ENCODE results near the gene CASK.

The CASK gene

DNA sequence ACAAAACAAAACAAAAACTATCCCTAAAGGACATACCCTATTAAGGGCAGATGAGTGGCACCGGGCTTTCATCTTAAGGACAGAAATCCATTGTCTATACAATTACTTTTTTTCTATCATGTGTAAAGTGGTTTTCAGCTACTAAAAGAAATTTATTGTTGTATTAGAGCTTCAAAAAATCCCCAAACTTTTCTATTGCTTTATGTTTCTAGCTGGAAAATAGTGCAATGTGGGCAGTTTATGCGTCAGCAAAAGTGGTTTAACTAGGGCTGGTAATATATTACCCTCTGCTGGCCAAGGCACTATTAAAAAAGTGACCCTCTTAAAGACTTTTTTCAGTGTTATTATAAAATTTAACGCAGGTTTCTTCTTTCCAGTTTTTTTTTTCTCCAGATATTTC, 214.9 kb downstream of the CASK start:
- ATAC-seq = no peak
- TF ChIP-seq, protein P1, sequence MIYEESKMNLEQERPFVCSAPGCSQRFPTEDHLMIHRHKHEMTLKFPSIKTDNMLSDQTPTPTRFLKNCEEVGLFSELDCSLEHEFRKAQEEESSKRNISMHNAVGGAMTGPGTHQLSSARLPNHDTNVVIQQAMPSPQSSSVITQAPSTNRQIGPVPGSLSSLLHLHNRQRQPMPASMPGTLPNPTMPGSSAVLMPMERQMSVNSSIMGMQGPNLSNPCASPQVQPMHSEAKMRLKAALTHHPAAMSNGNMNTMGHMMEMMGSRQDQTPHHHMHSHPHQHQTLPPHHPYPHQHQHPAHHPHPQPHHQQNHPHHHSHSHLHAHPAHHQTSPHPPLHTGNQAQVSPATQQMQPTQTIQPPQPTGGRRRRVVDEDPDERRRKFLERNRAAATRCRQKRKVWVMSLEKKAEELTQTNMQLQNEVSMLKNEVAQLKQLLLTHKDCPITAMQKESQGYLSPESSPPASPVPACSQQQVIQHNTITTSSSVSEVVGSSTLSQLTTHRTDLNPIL (CRISPR knock-in tag; IDR thresholded peaks at IDR 0.05; ENCODE audit: low read depth) = no peak
- TF ChIP-seq ZNF70 (CRISPR knock-in tag; IDR thresholded peaks at IDR 0.05) (no peak), BACH2 (CRISPR knock-in tag; IDR thresholded peaks at IDR 0.05; ENCODE audit: borderline replicate concordance) (no peak), ZNF565 (CRISPR knock-in tag; conservative IDR thresholded peaks at IDR 0.05; ENCODE audit: low read depth) (no peak), CSDC2 (CRISPR knock-in tag; IDR thresholded peaks at IDR 0.05) (no peak), RARB (CRISPR knock-in tag; IDR thresholded peaks at IDR 0.05) (no peak), ISL1 (CRISPR knock-in tag; IDR thresholded peaks at IDR 0.05) (no peak), ZFP30 (CRISPR knock-in tag; IDR thresholded peaks at IDR 0.05) (no peak), ZFP3 (CRISPR knock-in tag; IDR thresholded peaks at IDR 0.05) (no peak), TOX (CRISPR knock-in tag; IDR thresholded peaks at IDR 0.05; ENCODE audit: borderline replicate concordance) (no peak), SNAI2 (CRISPR knock-in tag; IDR thresholded peaks at IDR 0.05) (no peak), TCF4 (CRISPR knock-in tag; IDR thresholded peaks at IDR 0.05; ENCODE audit: borderline replicate concordance) (no peak), ESRRG (CRISPR knock-in tag; IDR thresholded peaks at IDR 0.05) (no peak)
- TF ChIP-seq, protein P2, sequence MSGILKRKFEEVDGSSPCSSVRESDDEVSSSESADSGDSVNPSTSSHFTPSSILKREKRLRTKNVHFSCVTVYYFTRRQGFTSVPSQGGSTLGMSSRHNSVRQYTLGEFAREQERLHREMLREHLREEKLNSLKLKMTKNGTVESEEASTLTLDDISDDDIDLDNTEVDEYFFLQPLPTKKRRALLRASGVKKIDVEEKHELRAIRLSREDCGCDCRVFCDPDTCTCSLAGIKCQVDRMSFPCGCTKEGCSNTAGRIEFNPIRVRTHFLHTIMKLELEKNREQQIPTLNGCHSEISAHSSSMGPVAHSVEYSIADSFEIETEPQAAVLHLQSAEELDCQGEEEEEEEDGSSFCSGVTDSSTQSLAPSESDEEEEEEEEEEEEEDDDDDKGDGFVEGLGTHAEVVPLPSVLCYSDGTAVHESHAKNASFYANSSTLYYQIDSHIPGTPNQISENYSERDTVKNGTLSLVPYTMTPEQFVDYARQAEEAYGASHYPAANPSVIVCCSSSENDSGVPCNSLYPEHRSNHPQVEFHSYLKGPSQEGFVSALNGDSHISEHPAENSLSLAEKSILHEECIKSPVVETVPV (CRISPR knock-in tag; IDR thresholded peaks at IDR 0.05) = no peak
- TF ChIP-seq, protein P3, sequence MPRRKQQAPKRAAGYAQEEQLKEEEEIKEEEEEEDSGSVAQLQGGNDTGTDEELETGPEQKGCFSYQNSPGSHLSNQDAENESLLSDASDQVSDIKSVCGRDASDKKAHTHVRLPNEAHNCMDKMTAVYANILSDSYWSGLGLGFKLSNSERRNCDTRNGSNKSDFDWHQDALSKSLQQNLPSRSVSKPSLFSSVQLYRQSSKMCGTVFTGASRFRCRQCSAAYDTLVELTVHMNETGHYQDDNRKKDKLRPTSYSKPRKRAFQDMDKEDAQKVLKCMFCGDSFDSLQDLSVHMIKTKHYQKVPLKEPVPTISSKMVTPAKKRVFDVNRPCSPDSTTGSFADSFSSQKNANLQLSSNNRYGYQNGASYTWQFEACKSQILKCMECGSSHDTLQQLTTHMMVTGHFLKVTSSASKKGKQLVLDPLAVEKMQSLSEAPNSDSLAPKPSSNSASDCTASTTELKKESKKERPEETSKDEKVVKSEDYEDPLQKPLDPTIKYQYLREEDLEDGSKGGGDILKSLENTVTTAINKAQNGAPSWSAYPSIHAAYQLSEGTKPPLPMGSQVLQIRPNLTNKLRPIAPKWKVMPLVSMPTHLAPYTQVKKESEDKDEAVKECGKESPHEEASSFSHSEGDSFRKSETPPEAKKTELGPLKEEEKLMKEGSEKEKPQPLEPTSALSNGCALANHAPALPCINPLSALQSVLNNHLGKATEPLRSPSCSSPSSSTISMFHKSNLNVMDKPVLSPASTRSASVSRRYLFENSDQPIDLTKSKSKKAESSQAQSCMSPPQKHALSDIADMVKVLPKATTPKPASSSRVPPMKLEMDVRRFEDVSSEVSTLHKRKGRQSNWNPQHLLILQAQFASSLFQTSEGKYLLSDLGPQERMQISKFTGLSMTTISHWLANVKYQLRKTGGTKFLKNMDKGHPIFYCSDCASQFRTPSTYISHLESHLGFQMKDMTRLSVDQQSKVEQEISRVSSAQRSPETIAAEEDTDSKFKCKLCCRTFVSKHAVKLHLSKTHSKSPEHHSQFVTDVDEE (CRISPR knock-in tag; IDR thresholded peaks at IDR 0.05) = no peak
- TF ChIP-seq, protein P4, sequence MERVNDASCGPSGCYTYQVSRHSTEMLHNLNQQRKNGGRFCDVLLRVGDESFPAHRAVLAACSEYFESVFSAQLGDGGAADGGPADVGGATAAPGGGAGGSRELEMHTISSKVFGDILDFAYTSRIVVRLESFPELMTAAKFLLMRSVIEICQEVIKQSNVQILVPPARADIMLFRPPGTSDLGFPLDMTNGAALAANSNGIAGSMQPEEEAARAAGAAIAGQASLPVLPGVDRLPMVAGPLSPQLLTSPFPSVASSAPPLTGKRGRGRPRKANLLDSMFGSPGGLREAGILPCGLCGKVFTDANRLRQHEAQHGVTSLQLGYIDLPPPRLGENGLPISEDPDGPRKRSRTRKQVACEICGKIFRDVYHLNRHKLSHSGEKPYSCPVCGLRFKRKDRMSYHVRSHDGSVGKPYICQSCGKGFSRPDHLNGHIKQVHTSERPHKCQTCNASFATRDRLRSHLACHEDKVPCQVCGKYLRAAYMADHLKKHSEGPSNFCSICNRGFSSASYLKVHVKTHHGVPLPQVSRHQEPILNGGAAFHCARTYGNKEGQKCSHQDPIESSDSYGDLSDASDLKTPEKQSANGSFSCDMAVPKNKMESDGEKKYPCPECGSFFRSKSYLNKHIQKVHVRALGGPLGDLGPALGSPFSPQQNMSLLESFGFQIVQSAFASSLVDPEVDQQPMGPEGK (CRISPR knock-in tag; IDR thresholded peaks at IDR 0.05; ENCODE audit: borderline replicate concordance) = no peak

DNA sequence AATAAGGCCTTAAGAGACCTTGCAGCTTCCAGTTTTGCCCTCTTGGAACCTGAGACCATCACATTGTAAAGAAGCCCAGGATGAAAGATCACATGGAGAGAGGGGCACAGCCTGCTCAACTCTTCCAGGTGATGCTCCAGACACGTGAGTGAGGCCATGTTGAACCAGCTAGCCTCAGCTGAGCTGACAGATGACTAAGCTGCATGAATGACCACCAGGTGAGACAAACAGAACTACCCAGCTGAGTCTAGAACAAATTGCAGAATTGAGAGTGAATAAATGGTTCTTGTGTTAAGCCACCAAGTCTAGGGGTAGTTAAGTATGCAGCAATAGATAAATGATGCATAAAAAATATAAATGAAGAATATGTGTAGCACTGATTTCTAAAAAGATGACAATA, 216.1 kb downstream of the CASK start:
- TF ChIP-seq ZFP30 (CRISPR knock-in tag; IDR thresholded peaks at IDR 0.05) (no peak), BACH2 (CRISPR knock-in tag; IDR thresholded peaks at IDR 0.05; ENCODE audit: borderline replicate concordance) (no peak), SNAI2 (CRISPR knock-in tag; IDR thresholded peaks at IDR 0.05) (no peak), ISL1 (CRISPR knock-in tag; IDR thresholded peaks at IDR 0.05) (no peak), RARB (CRISPR knock-in tag; IDR thresholded peaks at IDR 0.05) (no peak), ZNF565 (CRISPR knock-in tag; conservative IDR thresholded peaks at IDR 0.05; ENCODE audit: low read depth) (no peak), ZFP3 (CRISPR knock-in tag; IDR thresholded peaks at IDR 0.05) (no peak)
- ATAC-seq = no peak

DNA sequence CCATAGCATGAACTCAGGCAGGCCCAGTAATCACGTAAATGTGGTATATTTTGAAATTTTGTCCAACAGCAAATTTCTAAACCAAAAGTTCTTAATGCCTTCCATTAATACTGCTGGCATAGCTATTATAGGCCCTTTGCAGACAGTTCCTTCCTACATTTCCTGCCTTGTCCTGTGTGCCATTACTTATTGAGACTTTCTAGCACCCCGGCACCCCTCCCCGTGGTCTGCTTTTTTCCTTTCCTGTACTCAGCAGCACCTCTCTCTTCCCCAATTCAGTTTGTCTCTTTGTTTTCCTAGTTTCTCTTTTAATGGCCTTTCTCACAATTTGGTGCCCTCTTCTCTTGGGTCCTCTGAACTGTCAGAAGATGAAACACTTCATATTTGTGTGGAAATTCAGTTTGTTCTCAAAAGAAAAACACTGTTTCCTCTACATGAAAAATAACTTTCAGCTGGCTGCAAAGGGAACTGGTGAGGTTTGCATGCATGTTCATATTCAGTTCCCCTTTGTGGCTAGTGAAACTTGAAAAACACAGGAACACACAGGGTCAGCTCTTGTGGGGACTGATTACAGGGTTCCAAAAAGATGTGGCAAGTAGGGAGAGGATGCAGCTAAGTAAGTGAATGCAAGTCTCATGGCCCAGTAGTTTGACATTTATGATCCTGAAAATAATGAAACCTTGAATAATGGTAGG, 217.5 kb downstream of the CASK start:
- ATAC-seq = no peak
- TF ChIP-seq PPARA (CRISPR knock-in tag; IDR thresholded peaks at IDR 0.05; ENCODE audit: borderline replicate concordance) (no peak), GLIS3 (CRISPR knock-in tag; IDR thresholded peaks at IDR 0.05) (no peak), ZFP30 (CRISPR knock-in tag; IDR thresholded peaks at IDR 0.05) (no peak), SNAI2 (CRISPR knock-in tag; IDR thresholded peaks at IDR 0.05) (no peak), ZNF70 (CRISPR knock-in tag; IDR thresholded peaks at IDR 0.05) (no peak), ZC3H10 (CRISPR knock-in tag; IDR thresholded peaks at IDR 0.05) (no peak), BACH2 (CRISPR knock-in tag; IDR thresholded peaks at IDR 0.05; ENCODE audit: borderline replicate concordance) (no peak), ZNF8 (CRISPR knock-in tag; IDR thresholded peaks at IDR 0.05) (no peak), OSR1 (CRISPR knock-in tag; IDR thresholded peaks at IDR 0.05) (no peak), ZFP3 (CRISPR knock-in tag; IDR thresholded peaks at IDR 0.05) (no peak), CSDC2 (CRISPR knock-in tag; IDR thresholded peaks at IDR 0.05) (no peak), RARB (CRISPR knock-in tag; IDR thresholded peaks at IDR 0.05) (no peak), TCF4 (CRISPR knock-in tag; IDR thresholded peaks at IDR 0.05; ENCODE audit: borderline replicate concordance) (no peak)
- TF ChIP-seq, protein P2 (CRISPR knock-in tag; IDR thresholded peaks at IDR 0.05) = no peak
- TF ChIP-seq, protein P3 (CRISPR knock-in tag; IDR thresholded peaks at IDR 0.05) = no peak
- TF ChIP-seq, protein P5, sequence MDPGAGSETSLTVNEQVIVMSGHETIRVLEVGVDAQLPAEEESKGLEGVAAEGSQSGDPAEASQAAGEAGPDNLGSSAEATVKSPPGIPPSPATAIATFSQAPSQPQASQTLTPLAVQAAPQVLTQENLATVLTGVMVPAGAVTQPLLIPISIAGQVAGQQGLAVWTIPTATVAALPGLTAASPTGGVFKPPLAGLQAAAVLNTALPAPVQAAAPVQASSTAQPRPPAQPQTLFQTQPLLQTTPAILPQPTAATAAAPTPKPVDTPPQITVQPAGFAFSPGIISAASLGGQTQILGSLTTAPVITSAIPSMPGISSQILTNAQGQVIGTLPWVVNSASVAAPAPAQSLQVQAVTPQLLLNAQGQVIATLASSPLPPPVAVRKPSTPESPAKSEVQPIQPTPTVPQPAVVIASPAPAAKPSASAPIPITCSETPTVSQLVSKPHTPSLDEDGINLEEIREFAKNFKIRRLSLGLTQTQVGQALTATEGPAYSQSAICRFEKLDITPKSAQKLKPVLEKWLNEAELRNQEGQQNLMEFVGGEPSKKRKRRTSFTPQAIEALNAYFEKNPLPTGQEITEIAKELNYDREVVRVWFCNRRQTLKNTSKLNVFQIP (CRISPR knock-in tag; IDR thresholded peaks at IDR 0.05; ENCODE audit: borderline replicate concordance, low read depth) = no peak

All from SK-N-SH treated with all-trans-retinoic acid at 6 μM for 48 hours (cell line).